KBM-7 (cell line): ENCODE measurements around the gene RPN1.
"Not testable (repeated sequence)": the region's sequence is repeated elsewhere in the genome, so short reads cannot be mapped to it uniquely, and the experiment has no call there.

Source experiments
- DNase-seq: peaks from one replicate; pipeline ENCODE4 v3.0.0-alpha.2; 2015
- in situ Hi-C: fragments of 300-500 bp; cut with MboI; formaldehyde crosslinking; loops from 2 replicates; pipeline ENCODE4 v1.14.3; 2020; ENCODE audit warnings: low sequenced_read_pairs, low pct_unique_long_range_greater_than_20kb, mixed read lengths

Gene RPN1

GRCh38 chr3:128616516-128617269 is 33.9 kb downstream of the RPN1 start:
- in situ Hi-C loops: no loop called here
- peak; percentile 86 for DNase-seq

- in situ Hi-C loops: no loop called here
- DNase-seq: no peak
Observed at GRCh38 chr3:128614076-128614475, 36.5 kb downstream of the RPN1 start.

GRCh38 chr3:128613083-128613829 is 37.4 kb downstream of the RPN1 start:
- DNase-seq: no peak
- in situ Hi-C loops: no loop called here

- in situ Hi-C loops: no loop called here
- DNase-seq: no peak
Observed at GRCh38 chr3:128610451-128611070, 40.1 kb downstream of the RPN1 start.

- no peak for DNase-seq
- in situ Hi-C loops: no loop called here
Observed at GRCh38 chr3:128609294-128609693, 41.3 kb downstream of the RPN1 start.

GRCh38 chr3:128607710-128608048 is 42.9 kb downstream of the RPN1 start:
- no peak for DNase-seq
- in situ Hi-C loops: no loop called here

GRCh38 chr3:128606094-128606493 is 44.5 kb downstream of the RPN1 start:
- DNase-seq: no peak
- in situ Hi-C loops: no loop called here

GRCh38 chr3:128605091-128606046 is 45.2 kb downstream of the RPN1 start:
- in situ Hi-C loops: no loop called here
- DNase-seq: no peak

GRCh38 chr3:128603811-128604775 is 46.5 kb downstream of the RPN1 start:
- DNase-seq: no peak
- in situ Hi-C loops: no loop called here

- in situ Hi-C loops: no loop called here
- no peak for DNase-seq
Observed at GRCh38 chr3:128603313-128603712, 47.3 kb downstream of the RPN1 start.

- in situ Hi-C loops: no loop called here
- DNase-seq: no peak
Observed at GRCh38 chr3:128598884-128599664, 51.5 kb downstream of the RPN1 start.

- DNase-seq: no peak
- in situ Hi-C loops: no loop called here
Observed at GRCh38 chr3:128597900-128598299, 52.7 kb downstream of the RPN1 start.

- in situ Hi-C loops: no loop called here
- DNase-seq: no peak
Observed at GRCh38 chr3:128592864-128593263, 57.8 kb downstream of the RPN1 start.

GRCh38 chr3:128591738-128592426 is 58.7 kb downstream of the RPN1 start:
- DNase-seq: peak; percentile 69
- in situ Hi-C loops: no loop called here

- in situ Hi-C loops: no loop called here
- DNase-seq: peak; percentile 64
Observed at GRCh38 chr3:128590948-128591347, 59.7 kb downstream of the RPN1 start.

GRCh38 chr3:128589985-128590384 is 60.6 kb downstream of the RPN1 start:
- DNase-seq, in situ Hi-C loops: not testable (repeated sequence)

- DNase-seq: peak; percentile 77
- in situ Hi-C loops: no loop called here
Observed at GRCh38 chr3:128588147-128588546, 62.5 kb downstream of the RPN1 start.
